HL-60 (cell line): Measurements from ENCODE around the gene CD74.

Experiments
- DNase-seq, 2 experiments: peaks; one replicate each; pipeline ENCODE4 v3.0.0-alpha.2; 2010 to 2020; ENCODE audit warnings: low read depth in 1 of 2, low spot score in 1 of 2
- H3K27ac ChIP-seq: fragments of 250-450 bp; sonication (Bioruptor Pico); replicated peaks from 2 replicates; pipeline ENCODE4 v1.5.1; 2020; ENCODE audit warnings: mild to moderate bottlenecking, moderate library complexity
- H3K27me3 ChIP-seq: fragments of 250-450 bp; sonication (Bioruptor Pico); 2 replicates; pipeline ENCODE4 v1.5.1; 2021; ENCODE audit warnings: mild to moderate bottlenecking, moderate library complexity; ENCODE audit not compliant: insufficient read depth, poor library complexity, severe bottlenecking
- H3K4me3 ChIP-seq: replicated peaks from 2 replicates; pipeline ENCODE4 v1.5.1; 2011; ENCODE audit warnings: mild to moderate bottlenecking, control low read depth, low read length; ENCODE audit not compliant: insufficient read depth
- GABPA ChIP-seq: IDR thresholded peaks from 2 replicates; pipeline ENCODE4 v1.6.1; 2012; ENCODE audit warnings: low read depth
- POLR2AphosphoS5 ChIP-seq: IDR thresholded peaks from 2 replicates; pipeline ENCODE4 v1.6.1; 2012; ENCODE audit warnings: low read depth
- SPI1 ChIP-seq: IDR thresholded peaks from 2 replicates; pipeline ENCODE4 v1.6.1; 2012; ENCODE audit warnings: low read depth, mild to moderate bottlenecking, borderline replicate concordance
- TF ChIP-seq, protein P1 (sequence below): IDR thresholded peaks from 2 replicates; pipeline ENCODE4 v1.6.1; 2012; ENCODE audit warnings: low read depth; ENCODE audit not compliant: insufficient replicate concordance
- TF ChIP-seq, protein P2 (sequence below): IDR thresholded peaks from one replicate; pipeline ENCODE4 v1.5.1; 2011; ENCODE audit warnings: low read length, control low read depth, inconsistent platforms; ENCODE audit not compliant: insufficient read depth

Gene CD74

DNA sequence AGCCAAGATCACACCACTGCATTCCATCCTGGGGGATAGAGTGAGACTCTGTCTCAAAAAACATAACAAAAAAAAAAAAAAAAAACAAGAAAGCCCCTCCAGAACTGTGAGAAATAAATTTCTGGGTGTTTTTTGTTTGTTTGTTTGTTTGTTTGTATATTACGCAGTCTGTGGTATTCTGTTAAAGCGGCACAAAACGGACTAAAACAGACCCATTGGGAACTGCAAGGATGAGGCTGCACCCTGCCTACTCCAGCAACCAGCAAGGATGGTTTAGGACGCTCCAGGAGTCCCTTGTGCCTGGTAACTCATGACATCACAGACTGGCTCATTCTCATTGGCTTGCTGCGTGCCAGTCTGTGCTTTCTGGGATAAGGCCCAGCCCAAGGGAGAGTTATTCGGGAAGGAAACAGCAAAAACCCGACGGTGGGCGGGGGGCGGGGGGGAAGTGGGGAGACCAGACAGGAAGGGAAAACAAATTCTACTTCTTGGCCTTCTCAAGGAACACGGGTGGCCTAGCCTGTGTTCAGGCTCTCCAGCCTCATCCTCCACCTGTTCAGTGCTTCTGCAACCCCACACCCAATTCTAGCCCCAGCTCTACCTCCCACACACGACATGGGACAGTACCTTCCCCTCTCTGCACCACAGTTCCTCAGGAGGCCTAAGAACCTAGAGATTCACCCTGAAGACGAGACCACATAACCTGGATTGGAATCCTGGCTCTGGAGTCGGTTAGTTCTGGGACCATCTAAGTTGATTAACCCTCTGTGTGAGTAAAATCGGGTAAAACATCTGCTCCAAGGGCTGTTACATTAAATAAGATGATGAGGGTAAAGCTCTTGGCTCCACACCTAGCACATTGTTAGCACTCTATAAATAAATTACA lies 2.8 kb downstream of the CD74 start:
- Histone ChIP-seq H3K4me3 (peak overlapping the region; percentile 26), H3K27ac (peak overlapping the region; percentile 54), H3K27me3 (no peaks in the 10 kb centered on the region)
- peak; percentile 66 to 79 for DNase-seq
- no peak for TF ChIP-seq GABPA
- TF ChIP-seq SPI1, result no peak
- TF ChIP-seq POLR2AphosphoS5, result no peak
- TF ChIP-seq, protein P1, sequence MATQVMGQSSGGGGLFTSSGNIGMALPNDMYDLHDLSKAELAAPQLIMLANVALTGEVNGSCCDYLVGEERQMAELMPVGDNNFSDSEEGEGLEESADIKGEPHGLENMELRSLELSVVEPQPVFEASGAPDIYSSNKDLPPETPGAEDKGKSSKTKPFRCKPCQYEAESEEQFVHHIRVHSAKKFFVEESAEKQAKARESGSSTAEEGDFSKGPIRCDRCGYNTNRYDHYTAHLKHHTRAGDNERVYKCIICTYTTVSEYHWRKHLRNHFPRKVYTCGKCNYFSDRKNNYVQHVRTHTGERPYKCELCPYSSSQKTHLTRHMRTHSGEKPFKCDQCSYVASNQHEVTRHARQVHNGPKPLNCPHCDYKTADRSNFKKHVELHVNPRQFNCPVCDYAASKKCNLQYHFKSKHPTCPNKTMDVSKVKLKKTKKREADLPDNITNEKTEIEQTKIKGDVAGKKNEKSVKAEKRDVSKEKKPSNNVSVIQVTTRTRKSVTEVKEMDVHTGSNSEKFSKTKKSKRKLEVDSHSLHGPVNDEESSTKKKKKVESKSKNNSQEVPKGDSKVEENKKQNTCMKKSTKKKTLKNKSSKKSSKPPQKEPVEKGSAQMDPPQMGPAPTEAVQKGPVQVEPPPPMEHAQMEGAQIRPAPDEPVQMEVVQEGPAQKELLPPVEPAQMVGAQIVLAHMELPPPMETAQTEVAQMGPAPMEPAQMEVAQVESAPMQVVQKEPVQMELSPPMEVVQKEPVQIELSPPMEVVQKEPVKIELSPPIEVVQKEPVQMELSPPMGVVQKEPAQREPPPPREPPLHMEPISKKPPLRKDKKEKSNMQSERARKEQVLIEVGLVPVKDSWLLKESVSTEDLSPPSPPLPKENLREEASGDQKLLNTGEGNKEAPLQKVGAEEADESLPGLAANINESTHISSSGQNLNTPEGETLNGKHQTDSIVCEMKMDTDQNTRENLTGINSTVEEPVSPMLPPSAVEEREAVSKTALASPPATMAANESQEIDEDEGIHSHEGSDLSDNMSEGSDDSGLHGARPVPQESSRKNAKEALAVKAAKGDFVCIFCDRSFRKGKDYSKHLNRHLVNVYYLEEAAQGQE, result no peak
- TF ChIP-seq, protein P2, sequence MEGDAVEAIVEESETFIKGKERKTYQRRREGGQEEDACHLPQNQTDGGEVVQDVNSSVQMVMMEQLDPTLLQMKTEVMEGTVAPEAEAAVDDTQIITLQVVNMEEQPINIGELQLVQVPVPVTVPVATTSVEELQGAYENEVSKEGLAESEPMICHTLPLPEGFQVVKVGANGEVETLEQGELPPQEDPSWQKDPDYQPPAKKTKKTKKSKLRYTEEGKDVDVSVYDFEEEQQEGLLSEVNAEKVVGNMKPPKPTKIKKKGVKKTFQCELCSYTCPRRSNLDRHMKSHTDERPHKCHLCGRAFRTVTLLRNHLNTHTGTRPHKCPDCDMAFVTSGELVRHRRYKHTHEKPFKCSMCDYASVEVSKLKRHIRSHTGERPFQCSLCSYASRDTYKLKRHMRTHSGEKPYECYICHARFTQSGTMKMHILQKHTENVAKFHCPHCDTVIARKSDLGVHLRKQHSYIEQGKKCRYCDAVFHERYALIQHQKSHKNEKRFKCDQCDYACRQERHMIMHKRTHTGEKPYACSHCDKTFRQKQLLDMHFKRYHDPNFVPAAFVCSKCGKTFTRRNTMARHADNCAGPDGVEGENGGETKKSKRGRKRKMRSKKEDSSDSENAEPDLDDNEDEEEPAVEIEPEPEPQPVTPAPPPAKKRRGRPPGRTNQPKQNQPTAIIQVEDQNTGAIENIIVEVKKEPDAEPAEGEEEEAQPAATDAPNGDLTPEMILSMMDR, result no peak

DNA sequence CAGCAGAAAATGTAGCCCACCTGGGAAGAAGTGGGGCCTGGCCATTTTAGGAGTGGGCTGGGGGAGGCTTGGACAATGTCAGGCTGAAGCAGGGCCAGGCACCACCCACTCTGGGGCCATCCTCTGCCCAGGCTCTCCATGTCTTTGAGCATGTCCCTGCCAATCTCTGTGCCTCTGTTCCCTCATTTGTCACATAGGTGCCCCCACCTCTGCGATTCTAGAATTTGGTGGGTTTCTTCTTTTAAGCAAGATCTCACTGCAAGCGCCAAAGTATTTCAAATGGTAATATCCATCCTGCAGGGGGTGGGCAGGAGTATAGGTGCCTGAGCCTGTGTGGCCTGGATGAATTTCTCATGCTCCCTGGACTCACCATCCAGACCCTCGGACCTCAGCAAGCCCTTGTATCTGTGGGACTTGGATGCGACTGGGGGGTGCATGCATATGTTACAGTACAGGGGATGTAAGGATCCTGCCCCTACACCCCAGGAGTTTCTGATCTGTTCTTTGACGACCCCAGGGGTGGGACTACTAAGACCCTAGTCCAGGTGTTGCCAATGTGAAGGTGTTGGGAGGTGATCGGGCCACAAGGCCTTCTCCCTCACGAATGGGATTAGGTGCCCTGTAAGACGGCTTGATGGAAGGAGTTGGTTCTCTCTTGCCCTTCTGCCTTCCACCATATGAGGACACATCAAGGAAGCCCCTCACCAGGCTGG lies 4.3 kb downstream of the CD74 start:
- TF ChIP-seq POLR2AphosphoS5 (no peak), SPI1 (no peak), GABPA (no peak)
- TF ChIP-seq, protein P2, result no peak
- TF ChIP-seq, protein P1, result no peak
- Histone ChIP-seq H3K27me3 (no peaks in the 10 kb centered on the region), H3K27ac (no peak overlapping the region), H3K4me3 (no peak overlapping the region)
- no peak for DNase-seq

DNA sequence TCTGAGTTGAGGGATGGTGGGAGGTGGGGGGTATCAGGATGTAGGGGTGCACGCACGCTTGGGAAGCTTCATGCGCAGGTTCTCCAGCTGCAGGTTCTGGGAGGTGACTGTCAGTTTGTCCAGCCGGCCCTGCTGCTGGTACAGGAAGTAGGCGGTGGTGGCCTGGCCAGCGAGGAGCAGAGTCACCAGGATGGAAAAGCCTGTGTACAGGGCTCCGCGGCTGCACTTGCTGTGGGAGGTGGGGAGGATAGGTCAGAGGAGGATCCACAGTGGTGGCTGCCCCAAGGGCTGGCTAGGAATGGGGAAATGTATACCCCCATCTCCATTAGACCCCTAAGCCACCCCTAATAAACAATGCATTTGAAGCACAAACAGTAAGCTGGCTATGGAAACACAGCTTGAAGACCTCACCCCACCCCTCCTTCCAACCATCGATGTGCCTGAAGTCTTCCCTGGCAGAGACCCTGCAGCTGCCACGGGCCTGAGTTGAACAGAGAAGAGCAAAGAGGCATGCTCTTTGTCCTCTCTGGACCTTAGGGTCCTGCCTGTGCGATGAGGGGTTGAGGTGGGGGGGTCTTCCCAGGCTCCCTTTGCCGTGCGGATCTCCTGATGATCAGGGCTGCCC lies 5.5 kb downstream of the CD74 start:
- no peak for TF ChIP-seq POLR2AphosphoS5
- Histone ChIP-seq H3K4me3 (no peak overlapping the region), H3K27me3 (no peaks in the 10 kb centered on the region), H3K27ac (no peak overlapping the region)
- DNase-seq, result no peak

DNA sequence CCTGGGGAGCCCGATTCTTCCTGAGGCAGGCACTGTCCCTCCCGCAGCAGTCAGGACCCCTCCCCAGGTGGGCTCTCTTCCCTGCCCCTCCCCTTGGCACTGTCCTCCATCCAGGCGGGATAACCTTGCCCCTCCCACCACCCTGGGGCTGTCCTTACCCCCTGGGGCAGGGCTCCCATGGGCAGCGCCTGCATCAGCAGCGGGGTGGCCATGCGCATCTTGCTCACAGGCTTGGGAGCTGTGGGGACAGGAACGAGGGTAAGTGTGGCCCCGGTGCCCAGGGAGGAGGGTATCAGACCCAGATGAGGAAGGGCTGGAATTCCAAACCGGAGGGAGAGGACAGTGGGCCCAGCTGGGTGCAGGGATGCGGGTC lies 6.0 kb downstream of the CD74 start:
- Histone ChIP-seq H3K27ac (no peak overlapping the region), H3K4me3 (no peak overlapping the region), H3K27me3 (no peaks in the 10 kb centered on the region)
- no peak for DNase-seq
- TF ChIP-seq POLR2AphosphoS5, result no peak
- TF ChIP-seq SPI1, result no peak
- TF ChIP-seq, protein P2, result no peak
- no peak for TF ChIP-seq GABPA
- TF ChIP-seq, protein P1, result no peak
